Activated CD8-positive, alpha-beta memory T cell treated with anti-CD3 and anti-CD28 coated beads for 1 hour (primary cell): Measurements from ENCODE around the gene LYL1.
A peak's percentile ranks its signal among the peaks of the same experiment; 100 is the strongest.

ENCODE experiments used
- DNase-seq, 2 donors: peaks; one replicate each; pipeline ENCODE4 v3.0.0-alpha.2; 2020; ENCODE audit warnings: low read depth in 1 of 2; ENCODE audit errors: extremely low read depth in 1 of 2

Gene LYL1

GRCh38 chr19:13077240-13077639 is 25.4 kb downstream of the LYL1 start:
- no peak for DNase-seq

GRCh38 chr19:13076787-13077186 is 25.9 kb downstream of the LYL1 start:
- DNase-seq, result no peak

GRCh38 chr19:13076320-13076719 is 26.3 kb downstream of the LYL1 start:
- no peak for DNase-seq

GRCh38 chr19:13074378-13074777 is 28.3 kb downstream of the LYL1 start:
- DNase-seq, result no peak

DNA sequence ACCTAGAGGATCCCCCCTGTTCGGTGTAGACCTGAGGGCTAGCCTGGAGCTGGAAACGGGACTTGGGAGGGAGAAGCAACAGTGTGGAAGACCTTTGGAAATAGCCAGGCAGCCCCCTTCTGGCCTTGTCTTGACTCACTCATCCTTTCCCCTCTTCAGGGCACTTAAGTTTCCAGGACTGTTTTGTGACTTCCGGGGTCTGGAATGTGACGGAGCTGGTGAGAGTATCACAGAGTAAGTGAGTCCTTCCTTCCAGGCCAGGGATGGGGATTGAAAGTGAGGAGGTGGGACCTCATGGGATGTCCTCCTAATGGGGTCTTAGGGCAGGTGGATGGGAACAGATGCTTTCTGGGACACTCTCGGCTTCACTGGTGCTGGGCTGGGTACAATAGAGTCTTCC is 29.4 kb downstream of the LYL1 start:
- DNase-seq, result no peak

GRCh38 chr19:13072188-13072908 is 30.3 kb downstream of the LYL1 start:
- no peak for DNase-seq

DNA sequence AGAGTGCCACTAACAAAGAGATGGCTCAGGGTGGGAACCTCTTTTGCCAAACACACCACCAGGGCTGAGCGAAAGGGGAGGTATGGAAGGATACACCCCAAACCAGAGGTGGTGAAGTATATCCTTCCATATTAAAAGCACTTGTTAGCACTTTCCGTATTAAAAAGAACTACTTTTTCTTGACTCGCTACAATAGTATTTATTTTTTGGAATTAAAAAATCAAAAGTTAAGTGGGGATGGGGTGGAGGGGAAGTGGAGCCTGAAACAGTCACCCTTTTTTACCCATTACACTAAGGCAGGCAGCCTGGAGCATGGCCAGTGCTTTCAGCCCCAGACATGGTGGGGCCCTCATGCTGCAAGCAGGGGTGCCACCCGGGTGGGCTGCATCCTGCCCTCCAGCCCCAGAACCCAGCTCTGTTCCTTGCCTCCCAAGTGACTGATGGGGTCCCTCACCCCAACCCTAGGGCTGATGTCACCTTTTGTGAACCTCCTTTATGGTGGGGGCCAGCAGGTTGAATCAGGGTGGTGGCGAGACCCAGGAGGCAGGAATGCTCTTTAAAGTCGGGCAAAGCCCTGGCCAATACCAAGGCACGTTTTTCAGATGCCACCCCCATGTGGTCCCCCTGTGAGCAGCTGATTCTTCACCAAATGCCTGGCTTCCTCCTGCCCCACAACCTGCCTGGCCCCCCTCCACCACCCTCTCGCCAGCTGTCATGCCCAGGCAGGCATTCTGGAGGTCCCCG is 31.0 kb downstream of the LYL1 start:
- DNase-seq, result no peak

DNA sequence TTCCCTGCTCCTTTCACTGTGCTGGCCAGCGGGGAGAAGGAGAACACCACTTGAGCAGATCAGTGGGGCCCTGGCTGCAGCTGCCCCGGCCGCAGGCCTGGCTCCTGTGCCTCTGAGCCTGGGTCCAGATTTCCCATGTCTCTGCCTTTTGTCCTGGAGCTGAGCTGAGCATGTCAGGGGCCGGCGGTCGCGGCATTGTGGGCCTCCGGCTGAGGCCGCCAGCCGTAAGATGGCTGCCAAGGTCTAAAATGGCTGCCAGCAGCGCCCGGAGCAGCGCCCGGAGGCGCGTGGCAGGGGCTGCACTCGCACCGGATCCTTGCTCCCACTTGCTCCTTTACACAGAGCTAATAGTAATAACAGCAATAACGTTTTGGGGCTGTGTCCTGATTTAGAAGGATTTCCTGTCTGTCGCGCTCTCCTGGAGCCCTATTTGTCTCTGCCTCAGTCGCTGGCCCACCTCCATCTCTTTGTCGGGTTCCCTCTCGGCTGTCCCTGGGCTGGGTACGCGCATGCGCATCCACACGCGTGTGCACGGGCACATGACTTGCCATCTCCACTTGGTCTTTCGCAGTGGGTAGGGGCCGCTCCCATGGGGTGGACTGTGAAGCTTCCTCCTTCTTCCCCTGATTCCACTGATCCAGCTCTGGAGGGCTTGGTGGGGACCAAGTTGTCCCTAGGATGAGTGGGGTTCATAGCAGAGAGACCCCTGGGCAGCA is 32.1 kb downstream of the LYL1 start:
- DNase-seq, result no peak

- DNase-seq, result no peak
Measured at GRCh38 chr19:13069415-13070359, 33.0 kb downstream of the LYL1 start.

DNA sequence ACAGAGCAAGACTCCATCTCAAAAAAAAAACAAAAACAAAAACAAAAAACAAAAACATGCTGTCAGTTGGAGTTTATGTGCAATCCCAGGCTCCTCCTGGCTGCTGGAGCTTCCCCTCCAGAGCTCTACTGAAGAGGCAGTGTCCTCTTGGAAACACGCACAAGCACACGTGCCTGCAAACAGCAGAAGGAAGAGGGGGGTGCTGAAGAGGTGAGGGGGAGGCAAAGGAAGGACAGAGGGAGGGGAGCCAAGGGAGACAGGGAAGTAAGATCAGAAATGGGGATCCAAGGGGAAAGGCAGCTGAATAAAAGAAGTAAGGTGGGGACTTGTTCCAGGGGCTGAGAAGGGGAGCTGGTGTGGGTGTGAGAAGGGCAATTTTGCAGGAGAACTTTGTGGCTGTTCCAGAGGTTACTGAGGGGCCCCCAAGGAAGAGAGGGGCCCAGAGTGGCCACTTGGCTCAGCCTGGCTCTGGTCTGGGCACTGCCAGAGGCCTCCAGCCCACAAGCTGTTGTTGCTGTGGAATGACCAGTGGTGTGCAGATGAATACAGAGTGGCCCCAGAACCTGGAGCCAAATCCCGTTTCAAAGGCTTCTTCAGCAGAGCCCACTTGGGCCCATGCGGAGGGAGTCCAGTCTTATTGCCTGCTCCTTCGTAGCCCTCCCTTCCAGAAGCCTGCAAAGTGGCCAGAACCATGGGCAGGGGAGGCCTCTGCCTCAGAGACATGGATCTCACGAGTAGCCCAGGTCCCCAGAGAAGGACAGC is 34.4 kb downstream of the LYL1 start:
- no peak for DNase-seq

DNA sequence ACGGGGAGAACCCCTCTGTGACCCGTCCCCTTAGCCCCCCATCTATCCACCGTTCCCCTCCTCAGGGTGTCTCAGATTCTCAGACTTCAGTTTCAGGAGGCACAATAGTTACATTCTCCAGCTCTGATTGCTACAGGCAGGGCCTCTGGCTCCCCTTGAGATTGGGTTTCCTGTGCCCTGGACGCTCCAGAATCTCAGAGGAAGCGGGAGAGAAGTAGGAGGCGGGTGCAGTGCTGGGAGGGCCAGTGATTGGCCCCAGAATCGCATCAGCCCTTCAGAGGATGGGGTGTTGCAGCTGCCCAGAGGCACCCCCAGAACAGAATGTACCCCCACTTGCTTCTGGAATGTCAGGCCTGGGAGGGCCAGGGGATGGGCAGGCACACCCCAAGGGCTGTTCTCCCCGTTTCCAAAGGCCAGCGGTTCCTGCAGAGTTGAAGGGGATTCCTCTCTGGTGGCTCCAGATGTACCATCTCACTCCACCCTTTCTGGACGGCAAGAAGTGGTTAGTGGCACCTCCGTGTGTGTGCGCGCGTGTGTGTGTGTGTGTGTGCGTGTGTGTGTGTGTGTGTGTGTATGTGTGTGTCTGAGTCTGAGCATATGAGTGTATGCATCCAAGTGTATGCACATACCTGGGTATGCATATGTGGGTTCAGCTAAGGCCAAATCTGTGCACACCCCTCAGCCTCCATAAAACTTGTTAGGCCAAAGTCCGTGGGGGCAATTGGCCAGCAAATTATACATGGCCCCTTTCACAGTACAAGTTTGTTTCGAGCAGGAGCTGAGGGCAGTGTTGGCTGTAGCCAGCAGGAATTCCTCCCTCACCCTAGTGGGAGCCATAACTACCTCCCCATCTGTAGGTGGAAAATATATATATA is 35.5 kb downstream of the LYL1 start:
- no peak for DNase-seq

DNA sequence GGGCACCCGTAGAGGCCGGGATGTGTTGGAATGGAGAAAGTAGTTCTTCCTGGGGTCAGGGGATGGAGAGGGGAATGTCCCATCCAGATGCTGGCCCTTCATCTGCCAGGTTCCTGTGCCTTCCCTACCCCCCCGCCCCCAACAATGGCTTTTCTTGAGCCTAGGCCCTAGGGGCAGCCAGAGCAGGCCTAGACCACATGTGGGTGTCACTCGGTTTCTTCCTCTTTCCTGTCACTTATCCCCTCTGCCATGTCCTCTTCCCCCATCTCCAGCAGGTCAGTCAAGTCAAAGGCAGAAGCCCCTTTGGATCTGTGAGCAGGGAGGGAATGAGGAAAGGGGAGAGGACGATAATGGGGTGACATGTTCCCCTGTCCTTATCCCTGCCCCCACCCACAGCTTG is 36.4 kb downstream of the LYL1 start:
- no peak for DNase-seq

GRCh38 chr19:13064092-13064489 is 38.6 kb downstream of the LYL1 start:
- DNase-seq, result no peak

GRCh38 chr19:13063461-13064091 is 39.1 kb downstream of the LYL1 start:
- no peak for DNase-seq

DNA sequence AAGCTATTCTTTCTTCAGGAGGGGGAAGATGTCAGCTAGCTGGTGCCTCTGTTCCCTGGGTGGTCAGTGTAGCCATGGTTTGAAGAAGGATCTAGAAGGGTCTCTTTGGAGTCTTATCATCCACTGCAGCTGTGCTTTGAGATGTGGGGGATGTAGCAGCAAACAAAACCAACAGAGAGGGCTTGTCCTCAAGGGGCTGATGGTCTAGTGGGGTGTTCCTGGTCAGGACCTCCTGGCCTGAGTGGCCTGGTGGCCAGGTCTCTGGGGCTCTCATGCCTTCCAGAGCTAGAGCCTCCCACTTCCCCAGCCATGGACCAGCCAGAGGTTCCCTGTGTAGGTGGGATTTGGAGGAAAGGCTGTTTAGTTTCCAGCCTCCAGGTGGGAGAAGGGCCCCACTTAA is 40.3 kb downstream of the LYL1 start:
- DNase-seq, result no peak

GRCh38 chr19:13060964-13061927 is 41.4 kb downstream of the LYL1 start:
- peak; percentile 42 to 68 for DNase-seq

DNA sequence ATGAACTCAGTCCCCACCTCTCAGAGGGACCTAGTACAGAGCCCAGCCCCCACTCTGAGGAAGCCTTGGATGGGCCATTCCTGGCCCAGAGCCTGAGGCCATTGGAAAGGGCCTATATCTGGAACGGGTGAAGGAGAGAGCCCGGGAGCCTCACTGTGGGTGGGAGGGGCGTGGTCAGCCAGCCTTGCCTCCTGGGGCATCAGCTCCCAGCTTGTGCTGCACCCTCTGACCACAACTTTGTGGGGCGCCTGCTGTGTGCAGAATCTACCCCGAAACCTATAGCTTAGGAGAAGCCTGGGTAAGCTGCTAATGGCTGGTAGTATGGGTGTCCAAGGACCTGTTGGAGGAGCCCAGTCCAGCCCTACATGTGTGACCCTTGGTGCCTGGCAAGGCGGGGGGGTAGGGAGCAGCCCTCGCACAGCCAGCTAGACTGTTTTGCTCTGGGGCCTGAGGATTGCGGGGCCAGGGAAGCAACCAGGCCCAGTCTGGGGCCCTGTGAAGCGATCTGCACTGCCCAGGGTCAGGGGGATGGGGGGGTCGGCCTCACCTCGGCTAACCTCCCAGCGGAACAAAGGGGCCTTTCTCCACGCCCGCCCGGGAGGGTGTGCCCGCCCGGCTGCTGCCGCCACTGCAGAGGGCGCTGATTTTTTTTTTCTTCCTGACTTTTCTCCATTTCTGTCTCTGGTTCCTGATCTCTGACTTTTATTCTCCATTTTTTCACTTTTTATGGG is 42.3 kb downstream of the LYL1 start:
- no peak for DNase-seq
